HepG2 (cell line): ENCODE results near the gene PARP1. TPM values are rescaled to one million over a fixed set of nuclear protein-coding genes. Genes with fewer than 3 reads are reported as not detected.

Experiments
- ATAC-seq: fragments of 200-7000 bp; cut with Tn5 transposase; 3 replicates; pipeline ENCODE4 v1.9.1; 2020; ENCODE audit warnings: mild to moderate bottlenecking, moderate library complexity
- BruUV-seq: library from RNA; stranded (reverse); fragments of 400-500 nt; replicated peaks from 2 replicates; lab custom pipeline; 2021; lab: Mats Ljungman, UMichigan
- CTCF ChIA-PET: fragments of 300-600 bp; formaldehyde crosslinking; extraction: SDS; loops from one replicate; lab custom pipeline; 2021; ENCODE audit warnings: low total read pairs, inconsistent platforms, low intra/inter-chr PET ratio; lab: Yijun Ruan, JAX
- POLR2A ChIA-PET: fragments of 350-600 bp; sonication (Branson Sonifier 250); formaldehyde crosslinking; loops from one replicate; lab custom pipeline; 2020; ENCODE audit warnings: antibody characterized with exemption, inconsistent platforms; lab: Yijun Ruan, JAX
- DNase-seq: peaks from one replicate; pipeline ENCODE4 v3.0.0-alpha.2; 2015; ENCODE audit warnings: low spot score
- FAIRE-seq: peaks from 3 replicates; lab custom pipeline; 2011; peaks lifted over from hg19 to GRCh38; lab: Jason Lieb, UNC
- H2AFZ ChIP-seq: one replicate; pipeline ENCODE4 v1.6.1; 2011; ENCODE audit warnings: low read length, inconsistent platforms
- H3K27ac ChIP-seq: fragments of 300-600 bp; 3 replicates; pipeline ENCODE4 v1.8.0; 2011; ENCODE audit warnings: mixed run types, mild to moderate bottlenecking, mixed read lengths, low read length, inconsistent platforms; ENCODE audit not compliant: insufficient read depth; ENCODE audit errors: extremely low read length
- H3K27me3 ChIP-seq, 2 experiments: fragments of 200-600 bp in 1 of 2; 2 replicates in 1 of 2; 3 replicates in 1 of 2; pipeline versions ENCODE4 v1.6.0 to v1.8.0; 2011; ENCODE audit warnings: low read length in 2 of 2, mild to moderate bottlenecking in 2 of 2, moderate library complexity in 2 of 2, inconsistent platforms in 1 of 2; ENCODE audit not compliant: insufficient read depth in 2 of 2, control insufficient read depth in 1 of 2
- H3K36me3 ChIP-seq, 2 experiments: fragments of 200-600 bp in 1 of 2; replicated peaks in 1 of 2; 2 replicates in 1 of 2; 3 replicates in 1 of 2; pipeline versions ENCODE4 v1.5.1 to v1.8.0; 2011; ENCODE audit warnings: low read length in 2 of 2, inconsistent platforms in 1 of 2; ENCODE audit not compliant: insufficient read depth in 2 of 2, control insufficient read depth in 1 of 2
- H3K4me1 ChIP-seq: 2 replicates; pipeline ENCODE4 v1.5.1; 2012; ENCODE audit warnings: low read length, inconsistent platforms; ENCODE audit not compliant: insufficient read depth
- H3K4me2 ChIP-seq: 2 replicates; pipeline ENCODE4 v1.6.0; 2011; ENCODE audit warnings: low read depth, low read length, inconsistent platforms
- H3K4me3 ChIP-seq, 3 experiments: fragments of 200-600 bp in 1 of 3; sonication (generic), shearing (Covaris generic) in 1 of 3; replicated peaks in 1 of 3; 2 replicates each; pipeline ENCODE4 v1.5.1; 2011 to 2016; ENCODE audit warnings: low read length in 3 of 3, inconsistent platforms in 2 of 3, low read depth in 2 of 3, mild to moderate bottlenecking in 2 of 3, control low read depth in 1 of 3, mixed read lengths in 1 of 3; ENCODE audit not compliant: insufficient read depth in 1 of 3
- H3K79me2 ChIP-seq: one replicate; pipeline ENCODE4 v1.6.1; 2011; ENCODE audit warnings: low read length, inconsistent platforms; ENCODE audit not compliant: insufficient read depth
- H3K9ac ChIP-seq: 2 replicates; pipeline ENCODE4 v1.6.0; 2011; ENCODE audit warnings: mild to moderate bottlenecking, low read depth, low read length, inconsistent platforms; ENCODE audit not compliant: insufficient read depth
- H3K9me3 ChIP-seq: 2 replicates; pipeline ENCODE4 v1.5.1; 2012; ENCODE audit warnings: mild to moderate bottlenecking, low read length
- H4K20me1 ChIP-seq: 2 replicates; pipeline ENCODE4 v1.6.0; 2011; ENCODE audit warnings: inconsistent platforms, mild to moderate bottlenecking, low read length, moderate library complexity; ENCODE audit not compliant: insufficient read depth
- AGO2 ChIP-seq: fragments of 200-400 bp; formaldehyde crosslinking; optimal IDR thresholded peaks from 2 replicates; pipeline ENCODE3; 2017; ENCODE audit warnings: mild to moderate bottlenecking, low read depth, low read length, moderate library complexity
- CHD4 ChIP-seq: fragments of 200-600 bp; sonication (generic); IDR thresholded peaks from 2 replicates; pipeline ENCODE4 v1.7.0; 2017; ENCODE audit warnings: mild to moderate bottlenecking, low read length, borderline replicate concordance
- GMEB2 ChIP-seq: IDR thresholded peaks from 2 replicates; pipeline ENCODE4 v1.6.1; 2016; ENCODE audit warnings: missing biosample characterization, missing genetic modification reagents, low read depth
- GPN1 ChIP-seq: sonication (generic); formaldehyde crosslinking; IDR thresholded peaks from 2 replicates; pipeline ENCODE4 v1.5.1; 2020; ENCODE audit warnings: missing genetic modification reagents, borderline replicate concordance
- HNF1B ChIP-seq: sonication (generic); formaldehyde crosslinking; IDR thresholded peaks from 2 replicates; pipeline ENCODE4 v1.5.1; 2020; ENCODE audit warnings: mild to moderate bottlenecking, moderate library complexity, missing genetic modification reagents
- SP1 ChIP-seq, 2 experiments: fragments of 450-650 bp in 1 of 2; sonication (generic) in 1 of 2; formaldehyde crosslinking in 1 of 2; IDR thresholded peaks; 2 replicates each; pipeline versions ENCODE4 v1.4.0 to v1.6.1; 2016 to 2020; ENCODE audit warnings: missing genetic modification reagents in 1 of 2
- TGIF2 ChIP-seq: IDR thresholded peaks from 2 replicates; pipeline ENCODE4 v1.6.1; 2016; ENCODE audit warnings: control low read depth, missing compliant biosample characterization
- ZNF138 ChIP-seq: sonication (generic); formaldehyde crosslinking; IDR thresholded peaks from 2 replicates; pipeline ENCODE4 v1.5.0; 2020; ENCODE audit warnings: mild to moderate bottlenecking, low read depth, missing genetic modification reagents
- ZNF350 ChIP-seq: sonication (generic); formaldehyde crosslinking; IDR thresholded peaks from 2 replicates; pipeline ENCODE4 v1.4.0; 2020; ENCODE audit warnings: mild to moderate bottlenecking, low read depth, missing genetic modification reagents, borderline replicate concordance
- ZNF883 ChIP-seq: sonication (generic); formaldehyde crosslinking; IDR thresholded peaks from 2 replicates; pipeline ENCODE4 v1.5.1; 2020; ENCODE audit warnings: mild to moderate bottlenecking, missing genetic modification reagents; ENCODE audit errors: not compliant biosample characterization
- WGBS: methylation state at CpG from one replicate; pipeline ENCODE4 v1.1.6; 2017; ENCODE audit warnings: low lambda C conversion rate; 5-methylcytosine and 5-hydroxymethylcytosine counted together
- in situ Hi-C: cut with HindIII; loops from 2 replicates; pipeline ENCODE4 v1.10.0; 2017; ENCODE audit warnings: low pct_unique_long_range_greater_than_20kb; ENCODE audit not compliant: extremely low pct_ligation_motif_present
- intact Hi-C: fragments of 100-400 bp; cut with micrococcal nuclease; formaldehyde crosslinking; loops from one replicate; pipeline ENCODE4 v1.10.0; 2022; ENCODE audit not compliant: unreplicated experiment
- polyA plus RNA-seq, 8 experiments: library from polyadenylated mRNA; depleted of rRNA in 3 of 8; stranded (reverse) in 7 of 8; unstranded in 1 of 8; fragments of >200 nt; fragmentation: Illumina TruSeq in 4 of 8; extraction: Trizol in 4 of 8; gene quantifications; 2 replicates each; pipeline versions ENCODE4 v1.2.1 to v1.2.3, GENCODE V29; 2011 to 2016; ENCODE audit warnings: low read depth in 4 of 8, missing spikeins in 1 of 8, mixed read lengths in 1 of 8; ENCODE audit not compliant: insufficient read depth in 1 of 8
- total RNA-seq, 5 experiments: library from RNA; depleted of rRNA; stranded (reverse); fragments of >200 nt; fragmentation: Illumina TruSeq; extraction: Trizol; gene quantifications; 2 replicates each; pipeline ENCODE4 v1.2.3, GENCODE V29; 2016; ENCODE audit warnings: low read depth in 1 of 5
- TF ChIP-seq, protein P1 (sequence below): sonication (generic); formaldehyde crosslinking; IDR thresholded peaks from 2 replicates; pipeline ENCODE4 v1.4.0; 2020; ENCODE audit warnings: missing genetic modification reagents
- TF ChIP-seq, protein P2 (sequence below): sonication (generic); formaldehyde crosslinking; conservative IDR thresholded peaks from 2 replicates; pipeline ENCODE4 v1.8.0; 2022; ENCODE audit warnings: missing genetic modification reagents
- TF ChIP-seq, protein P3 (sequence below): sonication (generic); formaldehyde crosslinking; conservative IDR thresholded peaks from 2 replicates; pipeline ENCODE4 v1.8.0; 2022; ENCODE audit warnings: mild to moderate bottlenecking, moderate library complexity, missing genetic modification reagents

The PARP1 gene
- total and polyA plus RNA-seq, 2 of the 13 experiments (the other 11 are each of a cell fraction or from before 2014, with no cell fraction given): 50.1 to 85.2 TPM

DNA sequence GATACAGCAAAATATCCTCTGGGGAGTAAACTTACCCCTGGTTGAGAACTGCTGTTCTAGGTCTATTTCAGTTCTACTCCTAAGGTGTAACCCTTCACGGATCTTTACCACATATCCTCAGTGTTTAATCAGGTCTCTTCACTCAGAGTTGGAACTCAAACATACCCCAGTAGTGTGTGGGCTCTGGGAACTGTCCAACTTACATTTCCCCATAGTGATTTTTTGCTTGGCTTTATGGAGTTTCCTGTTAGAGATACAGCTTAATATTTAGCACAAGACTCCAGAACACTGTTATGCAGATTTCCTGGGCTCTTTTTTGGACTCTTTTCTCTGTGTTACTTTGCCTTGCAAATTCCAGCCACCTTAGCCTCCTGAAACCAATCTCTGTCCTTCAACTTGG lies 72.2 kb downstream of the PARP1 start:
- Histone ChIP-seq H2AFZ (no peak overlapping the region), H3K27me3 (no peaks in the 10 kb centered on the region; a peak in 1 of 5 replicates), H3K9ac (no peak overlapping the region), H3K27ac (no peak overlapping the region), H4K20me1 (no peaks in the 10 kb centered on the region), H3K4me1 (peaks cover 10% of the 10 kb centered on the region), H3K9me3 (peaks cover 8% of the 10 kb centered on the region), H3K4me3 (no peak overlapping the region), H3K4me2 (no peak overlapping the region), H3K36me3 (no peaks in the 10 kb centered on the region), H3K79me2 (no peaks in the 10 kb centered on the region)
- ChIA-PET CTCF (no interaction called here), POLR2A (no interaction called here)
- intact Hi-C loops (no loop called here), in situ Hi-C loops (loop anchor here (10.0 kb wide), 1 partner anchor 211 kb away; no protein-coding TSS in a partner anchor)
- no peak for FAIRE-seq
- no peak for DNase-seq
- ATAC-seq: no peak
- BruUV-seq: no TSS peak
- 0% methylated on average over 1 of the region's 1 CpG for WGBS
- TF ChIP-seq HNF1B (CRISPR knock-in tag): no peak
- TF ChIP-seq, protein P1, sequence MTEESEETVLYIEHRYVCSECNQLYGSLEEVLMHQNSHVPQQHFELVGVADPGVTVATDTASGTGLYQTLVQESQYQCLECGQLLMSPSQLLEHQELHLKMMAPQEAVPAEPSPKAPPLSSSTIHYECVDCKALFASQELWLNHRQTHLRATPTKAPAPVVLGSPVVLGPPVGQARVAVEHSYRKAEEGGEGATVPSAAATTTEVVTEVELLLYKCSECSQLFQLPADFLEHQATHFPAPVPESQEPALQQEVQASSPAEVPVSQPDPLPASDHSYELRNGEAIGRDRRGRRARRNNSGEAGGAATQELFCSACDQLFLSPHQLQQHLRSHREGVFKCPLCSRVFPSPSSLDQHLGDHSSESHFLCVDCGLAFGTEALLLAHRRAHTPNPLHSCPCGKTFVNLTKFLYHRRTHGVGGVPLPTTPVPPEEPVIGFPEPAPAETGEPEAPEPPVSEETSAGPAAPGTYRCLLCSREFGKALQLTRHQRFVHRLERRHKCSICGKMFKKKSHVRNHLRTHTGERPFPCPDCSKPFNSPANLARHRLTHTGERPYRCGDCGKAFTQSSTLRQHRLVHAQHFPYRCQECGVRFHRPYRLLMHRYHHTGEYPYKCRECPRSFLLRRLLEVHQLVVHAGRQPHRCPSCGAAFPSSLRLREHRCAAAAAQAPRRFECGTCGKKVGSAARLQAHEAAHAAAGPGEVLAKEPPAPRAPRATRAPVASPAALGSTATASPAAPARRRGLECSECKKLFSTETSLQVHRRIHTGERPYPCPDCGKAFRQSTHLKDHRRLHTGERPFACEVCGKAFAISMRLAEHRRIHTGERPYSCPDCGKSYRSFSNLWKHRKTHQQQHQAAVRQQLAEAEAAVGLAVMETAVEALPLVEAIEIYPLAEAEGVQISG: no peak
- no peak for TF ChIP-seq TGIF2
- TF ChIP-seq ZNF138 (CRISPR knock-in tag): no peak
- TF ChIP-seq, protein P2, sequence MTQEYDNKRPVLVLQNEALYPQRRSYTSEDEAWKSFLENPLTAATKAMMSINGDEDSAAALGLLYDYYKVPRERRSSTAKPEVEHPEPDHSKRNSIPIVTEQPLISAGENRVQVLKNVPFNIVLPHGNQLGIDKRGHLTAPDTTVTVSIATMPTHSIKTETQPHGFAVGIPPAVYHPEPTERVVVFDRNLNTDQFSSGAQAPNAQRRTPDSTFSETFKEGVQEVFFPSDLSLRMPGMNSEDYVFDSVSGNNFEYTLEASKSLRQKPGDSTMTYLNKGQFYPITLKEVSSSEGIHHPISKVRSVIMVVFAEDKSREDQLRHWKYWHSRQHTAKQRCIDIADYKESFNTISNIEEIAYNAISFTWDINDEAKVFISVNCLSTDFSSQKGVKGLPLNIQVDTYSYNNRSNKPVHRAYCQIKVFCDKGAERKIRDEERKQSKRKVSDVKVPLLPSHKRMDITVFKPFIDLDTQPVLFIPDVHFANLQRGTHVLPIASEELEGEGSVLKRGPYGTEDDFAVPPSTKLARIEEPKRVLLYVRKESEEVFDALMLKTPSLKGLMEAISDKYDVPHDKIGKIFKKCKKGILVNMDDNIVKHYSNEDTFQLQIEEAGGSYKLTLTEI (CRISPR knock-in tag): no peak
- no peak for TF ChIP-seq GMEB2
- no peak for TF ChIP-seq AGO2
- no peak for TF ChIP-seq CHD4
- no peak for TF ChIP-seq ZNF883 (CRISPR knock-in tag)
- no peak for TF ChIP-seq GPN1 (CRISPR knock-in tag)
- TF ChIP-seq SP1 (IDR thresholded peaks at IDR 0.05): no peak
- no peak for TF ChIP-seq SP1 (CRISPR knock-in tag; IDR thresholded peaks at IDR 0.05)
- TF ChIP-seq ZNF350 (CRISPR knock-in tag): no peak
- TF ChIP-seq, protein P3, sequence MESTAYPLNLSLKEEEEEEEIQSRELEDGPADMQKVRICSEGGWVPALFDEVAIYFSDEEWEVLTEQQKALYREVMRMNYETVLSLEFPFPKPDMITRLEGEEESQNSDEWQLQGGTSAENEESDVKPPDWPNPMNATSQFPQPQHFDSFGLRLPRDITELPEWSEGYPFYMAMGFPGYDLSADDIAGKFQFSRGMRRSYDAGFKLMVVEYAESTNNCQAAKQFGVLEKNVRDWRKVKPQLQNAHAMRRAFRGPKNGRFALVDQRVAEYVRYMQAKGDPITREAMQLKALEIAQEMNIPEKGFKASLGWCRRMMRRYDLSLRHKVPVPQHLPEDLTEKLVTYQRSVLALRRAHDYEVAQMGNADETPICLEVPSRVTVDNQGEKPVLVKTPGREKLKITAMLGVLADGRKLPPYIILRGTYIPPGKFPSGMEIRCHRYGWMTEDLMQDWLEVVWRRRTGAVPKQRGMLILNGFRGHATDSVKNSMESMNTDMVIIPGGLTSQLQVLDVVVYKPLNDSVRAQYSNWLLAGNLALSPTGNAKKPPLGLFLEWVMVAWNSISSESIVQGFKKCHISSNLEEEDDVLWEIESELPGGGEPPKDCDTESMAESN (CRISPR knock-in tag): no peak
